Right atrium auricular region (tissue), 2 donors: ENCODE measurements around the gene TSACC. TPM values are rescaled to one million over a fixed set of nuclear protein-coding genes. Genes with fewer than 3 reads are reported as not detected.

ENCODE experiments used
- DNase-seq: peaks from one replicate; pipeline ENCODE4 v3.0.0-alpha.2; 2019; ENCODE audit warnings: low spot score
- H3K27ac ChIP-seq, 2 donors: fragments of 200-600 bp; sonication (generic); 1 replicate in 1 of 2; 2 replicates in 1 of 2; pipeline ENCODE4 v1.5.1; 2016 to 2019
- H3K27me3 ChIP-seq, 2 donors: fragments of 200-600 bp; sonication (generic); one replicate each; pipeline versions ENCODE4 v1.5.1 to v1.6.0; 2017 to 2019
- H3K36me3 ChIP-seq: fragments of 200-600 bp; sonication (generic); one replicate; pipeline ENCODE4 v1.5.1; 2016
- H3K4me1 ChIP-seq, 2 donors: fragments of 200-600 bp; sonication (generic); one replicate each; pipeline versions ENCODE4 v1.5.1 to v1.6.0; 2017 to 2019
- H3K4me3 ChIP-seq, 2 donors: fragments of 200-600 bp; sonication (generic); 1 replicate in 1 of 2; 2 replicates in 1 of 2; pipeline ENCODE4 v1.5.1; 2017 to 2019; ENCODE audit warnings: mild to moderate bottlenecking in 1 of 2, moderate library complexity in 1 of 2
- H3K9me3 ChIP-seq, 2 donors: fragments of 200-600 bp; sonication (generic); one replicate each; pipeline ENCODE4 v1.5.1; 2019
- CTCF ChIP-seq, 2 donors: fragments of 200-600 bp; sonication (generic); IDR thresholded peaks; one replicate each; pipeline ENCODE4 v1.5.1; 2019; ENCODE audit warnings: antibody characterized with exemption in 2 of 2
- total RNA-seq, 2 donors: library from RNA; depleted of rRNA; stranded (reverse); fragments of >200 nt; gene quantifications; one replicate each; pipeline ENCODE4 v1.1.0, GENCODE V29; 2016

The TSACC gene
- total RNA-seq, 2 donors from 2014 or later: not detected

- no peaks in the 10 kb centered on the region for H3K36me3 ChIP-seq
- no peaks in the 10 kb centered on the region for H3K9me3 ChIP-seq
- peaks cover 0 to 10% of the 10 kb centered on the region in 2 donors for H3K4me1 ChIP-seq
- DNase-seq: no peak
- TF ChIP-seq CTCF (IDR thresholded peaks at IDR 0.05): no peak
- peaks cover 0 to 4% of the 10 kb centered on the region in 2 donors for H3K27me3 ChIP-seq
- H3K4me3 ChIP-seq: no peak overlapping the region
- H3K27ac ChIP-seq: no peak overlapping the region
Measured at GRCh38 chr1:156384658-156385057, 46.3 kb downstream of the TSACC start.

- peaks cover 0 to 4% of the 10 kb centered on the region in 2 donors for H3K27me3 ChIP-seq
- TF ChIP-seq CTCF (IDR thresholded peaks at IDR 0.05): peak; percentile 88 to 90
- peak; percentile 61 for DNase-seq
- H3K36me3 ChIP-seq: no peaks in the 10 kb centered on the region
- H3K4me1 ChIP-seq: peaks cover 0 to 10% of the 10 kb centered on the region in 2 donors
- H3K4me3 ChIP-seq: no peak overlapping the region
- H3K27ac ChIP-seq: no peak overlapping the region
- no peaks in the 10 kb centered on the region for H3K9me3 ChIP-seq
Measured at GRCh38 chr1:156385534-156386031, 47.3 kb downstream of the TSACC start.

GRCh38 chr1:156386134-156386901 is 48.0 kb downstream of the TSACC start:
- H3K4me3 ChIP-seq: no peak overlapping the region
- DNase-seq: no peak
- H3K27me3 ChIP-seq: peaks cover 0 to 4% of the 10 kb centered on the region in 2 donors

GRCh38 chr1:156386949-156387869 is 48.9 kb downstream of the TSACC start:
- H3K4me3 ChIP-seq: no peak overlapping the region
- H3K4me1 ChIP-seq: peaks cover 0 to 10% of the 10 kb centered on the region in 2 donors
- H3K27ac ChIP-seq: no peak overlapping the region
- no peaks in the 10 kb centered on the region for H3K36me3 ChIP-seq
- TF ChIP-seq CTCF (IDR thresholded peaks at IDR 0.05): no peak
- peaks cover 0 to 4% of the 10 kb centered on the region in 2 donors for H3K27me3 ChIP-seq
- H3K9me3 ChIP-seq: no peaks in the 10 kb centered on the region
- DNase-seq: no peak

More at GRCh38 chr1:156386134-156386901, 48.0 kb downstream of the TSACC start:
- H3K9me3 ChIP-seq: no peaks in the 10 kb centered on the region
- no peak for TF ChIP-seq CTCF (IDR thresholded peaks at IDR 0.05)
- peaks cover 0 to 10% of the 10 kb centered on the region in 2 donors for H3K4me1 ChIP-seq
- no peak overlapping the region for H3K27ac ChIP-seq
- H3K36me3 ChIP-seq: no peaks in the 10 kb centered on the region

- no peak overlapping the region for H3K27ac ChIP-seq
- H3K9me3 ChIP-seq: no peaks in the 10 kb centered on the region
- no peak overlapping the region for H3K4me3 ChIP-seq
- no peaks in the 10 kb centered on the region for H3K36me3 ChIP-seq
- H3K27me3 ChIP-seq: peaks cover 0 to 4% of the 10 kb centered on the region in 2 donors
- peaks cover 0 to 10% of the 10 kb centered on the region in 2 donors for H3K4me1 ChIP-seq
- TF ChIP-seq CTCF (IDR thresholded peaks at IDR 0.05): no peak
- DNase-seq: no peak
Measured at GRCh38 chr1:156387870-156388173, 49.5 kb downstream of the TSACC start.
